HEK293T (cell line): ENCODE results near the gene MAP7.
"Not testable (repeated sequence)": the region's sequence is repeated elsewhere in the genome, so short reads cannot be mapped to it uniquely, and the experiment has no call there.

Source experiments
- CTCF ChIA-PET: fragments of 350-600 bp; formaldehyde crosslinking; extraction: SDS; loops from one replicate; lab custom pipeline; 2021; ENCODE audit warnings: antibody characterized with exemption, inconsistent platforms; lab: Yijun Ruan, JAX
- POLR2A ChIA-PET: fragments of 350-600 bp; formaldehyde crosslinking; extraction: SDS; loops from one replicate; lab custom pipeline; 2020; ENCODE audit warnings: antibody characterized with exemption, inconsistent platforms; lab: Yijun Ruan, JAX
- DNase-seq: peaks from one replicate; pipeline ENCODE4 v3.0.0; 2012; ENCODE audit warnings: mixed read lengths; ENCODE audit errors: extremely low spot score
- ARNT ChIP-seq: fragments of 450-650 bp; IDR thresholded peaks from 2 replicates; pipeline ENCODE4 v1.6.1; 2017; ENCODE audit warnings: mild to moderate bottlenecking
- BHLHE40 ChIP-seq: fragments of 450-650 bp; IDR thresholded peaks from 2 replicates; pipeline ENCODE4 v1.6.1; 2016; ENCODE audit warnings: mild to moderate bottlenecking, moderate library complexity, borderline replicate concordance
- CTBP1 ChIP-seq: fragments of 450-650 bp; IDR thresholded peaks from 2 replicates; pipeline ENCODE4 v1.6.1; 2016; ENCODE audit warnings: borderline replicate concordance
- ELF4 ChIP-seq: fragments of 450-650 bp; IDR thresholded peaks from 2 replicates; pipeline ENCODE4 v1.6.1; 2017; ENCODE audit warnings: antibody characterized with exemption
- FOXA1 ChIP-seq: fragments of 450-650 bp; IDR thresholded peaks from 2 replicates; pipeline ENCODE4 v1.6.1; 2016; ENCODE audit warnings: mild to moderate bottlenecking
- FOXK2 ChIP-seq: fragments of 450-650 bp; IDR thresholded peaks from 2 replicates; pipeline ENCODE4 v1.6.1; 2016; ENCODE audit warnings: mild to moderate bottlenecking
- FOXM1 ChIP-seq: fragments of 450-650 bp; IDR thresholded peaks from 2 replicates; pipeline ENCODE4 v1.6.1; 2017; ENCODE audit warnings: mild to moderate bottlenecking, borderline replicate concordance
- HDGF ChIP-seq: fragments of 450-650 bp; IDR thresholded peaks from 2 replicates; pipeline ENCODE4 v1.6.1; 2017; ENCODE audit warnings: antibody characterized with exemption, borderline replicate concordance
- L3MBTL2 ChIP-seq: fragments of 450-650 bp; conservative IDR thresholded peaks from 2 replicates; pipeline ENCODE4 v1.6.1; 2016; ENCODE audit warnings: mild to moderate bottlenecking
- LEF1 ChIP-seq: fragments of 450-650 bp; IDR thresholded peaks from 2 replicates; pipeline ENCODE4 v1.6.1; 2017; ENCODE audit warnings: mild to moderate bottlenecking, borderline replicate concordance
- NFRKB ChIP-seq: fragments of 450-650 bp; IDR thresholded peaks from 2 replicates; pipeline ENCODE4 v1.6.1; 2016; ENCODE audit warnings: mild to moderate bottlenecking, moderate library complexity
- PKNOX1 ChIP-seq: fragments of 450-650 bp; IDR thresholded peaks from 2 replicates; pipeline ENCODE4 v1.6.1; 2016
- SP1 ChIP-seq: fragments of 450-650 bp; IDR thresholded peaks from 2 replicates; pipeline ENCODE4 v1.6.1; 2017
- SUZ12 ChIP-seq: fragments of 450-650 bp; IDR thresholded peaks from 2 replicates; pipeline ENCODE4 v1.6.1; 2016; ENCODE audit warnings: mild to moderate bottlenecking
- TARDBP ChIP-seq: fragments of 450-650 bp; IDR thresholded peaks from 2 replicates; pipeline ENCODE4 v1.6.1; 2016
- ZNF384 ChIP-seq: fragments of 450-650 bp; IDR thresholded peaks from 2 replicates; pipeline ENCODE4 v1.6.1; 2016

Gene MAP7

GRCh38 chr6:136587527-136587926 lies 37.3 kb upstream of the MAP7 start:
- POLR2A ChIA-PET = no interaction called here
- CTCF ChIA-PET = no interaction called here
- TF ChIP-seq SP1 (no peak), FOXA1 (no peak), HDGF (no peak), LEF1 (no peak), CTBP1 (no peak), ELF4 (no peak), TARDBP (no peak), ARNT (no peak), NFRKB (no peak), PKNOX1 (no peak), BHLHE40 (no peak), FOXK2 (no peak), ZNF384 (no peak), SUZ12 (no peak), FOXM1 (no peak), L3MBTL2 (no peak)
- no peak for DNase-seq

- POLR2A ChIA-PET = no interaction called here
- CTCF ChIA-PET = no interaction called here
Measured at GRCh38 chr6:136586295-136586694, 36.1 kb upstream of the MAP7 start.

GRCh38 chr6:136585523-136585922 lies 35.3 kb upstream of the MAP7 start:
- POLR2A ChIA-PET, DNase-seq, CTCF ChIA-PET: not testable (repeated sequence)

More at GRCh38 chr6:136586295-136586694, 36.1 kb upstream of the MAP7 start:
- TF ChIP-seq CTBP1 (no peak), FOXM1 (no peak)
- DNase-seq = no peak

GRCh38 chr6:136584290-136584689 lies 34.1 kb upstream of the MAP7 start:
- POLR2A ChIA-PET, CTCF ChIA-PET, DNase-seq: not testable (repeated sequence)

GRCh38 chr6:136582711-136583471 lies 32.7 kb upstream of the MAP7 start:
- POLR2A ChIA-PET = no interaction called here
- TF ChIP-seq SUZ12 (no peak), CTBP1 (no peak), ZNF384 (no peak), ELF4 (no peak), FOXM1 (no peak), BHLHE40 (no peak), TARDBP (no peak), FOXA1 (no peak), LEF1 (no peak), SP1 (no peak), NFRKB (no peak), ARNT (no peak)
- CTCF ChIA-PET = no interaction called here
- no peak for DNase-seq

- CTCF ChIA-PET = no interaction called here
- no peak for TF ChIP-seq SP1
- DNase-seq = no peak
- POLR2A ChIA-PET = no interaction called here
Measured at GRCh38 chr6:136579800-136580199, 29.6 kb upstream of the MAP7 start.

- CTCF ChIA-PET = no interaction called here
- no peak for TF ChIP-seq SUZ12
- no peak for TF ChIP-seq FOXA1
- no peak for TF ChIP-seq HDGF
- TF ChIP-seq NFRKB = no peak
- no peak for TF ChIP-seq LEF1
- no peak for TF ChIP-seq PKNOX1
- no peak for TF ChIP-seq L3MBTL2
- no peak for TF ChIP-seq SP1
- TF ChIP-seq CTBP1 = no peak
- no peak for TF ChIP-seq FOXM1
- TF ChIP-seq ARNT = no peak
- TF ChIP-seq FOXK2 = no peak
- TF ChIP-seq ZNF384 = no peak
- TF ChIP-seq TARDBP = no peak
- POLR2A ChIA-PET = no interaction called here
- no peak for DNase-seq
Measured at GRCh38 chr6:136576821-136577220, 26.6 kb upstream of the MAP7 start.

GRCh38 chr6:136571496-136571895 lies 21.3 kb upstream of the MAP7 start:
- ChIA-PET CTCF (no interaction called here), POLR2A (no interaction called here)
- TF ChIP-seq CTBP1 (no peak), LEF1 (no peak), ELF4 (no peak), HDGF (no peak), ARNT (no peak), SUZ12 (no peak), ZNF384 (no peak), SP1 (no peak), L3MBTL2 (no peak), FOXA1 (no peak), FOXM1 (no peak), NFRKB (no peak), FOXK2 (no peak), PKNOX1 (no peak), TARDBP (no peak), BHLHE40 (no peak)
- DNase-seq = no peak
